Sigmoid colon (tissue), 7 donors: ENCODE data around the gene JOSD1. TPM values are rescaled to one million over a fixed set of nuclear protein-coding genes. Genes with fewer than 3 reads are reported as not detected.

Experiments used
- DNase-seq: peaks from one replicate; pipeline ENCODE4 v3.0.0-alpha.2; 2019
- H3K27ac ChIP-seq, 4 donors: fragments of 200-600 bp; sonication (generic); one replicate each; pipeline ENCODE4 v1.5.1; 2016 to 2019; ENCODE audit warnings: mild to moderate bottlenecking in 1 of 4
- H3K27me3 ChIP-seq, 3 donors: fragments of 200-600 bp; sonication (generic); one replicate each; pipeline ENCODE4 v1.5.1; 2019; ENCODE audit warnings: mild to moderate bottlenecking in 1 of 3
- H3K36me3 ChIP-seq, 4 donors: fragments of 200-600 bp; sonication (generic); one replicate each; pipeline ENCODE4 v1.5.1; 2016 to 2019
- H3K4me1 ChIP-seq, 4 donors: fragments of 200-600 bp; sonication (generic); one replicate each; pipeline ENCODE4 v1.5.1; 2017 to 2019
- H3K4me3 ChIP-seq, 4 donors: fragments of 200-600 bp; sonication (generic); one replicate each; pipeline ENCODE4 v1.5.1; 2017 to 2019; ENCODE audit warnings: mild to moderate bottlenecking in 2 of 4, moderate library complexity in 1 of 4
- H3K9me3 ChIP-seq, 4 donors: fragments of 200-600 bp in 3 of 4; sonication (generic) in 3 of 4; one replicate each; pipeline versions ENCODE4 v1.5.1 to v1.6.1; 2013 to 2019
- EP300 ChIP-seq, 4 donors: sonication (generic); formaldehyde crosslinking; IDR thresholded peaks; one replicate each; pipeline ENCODE4 v1.6.1; 2017; ENCODE audit warnings: antibody characterized with exemption in 4 of 4
- POLR2A ChIP-seq, 2 donors: fragments of 450-650 bp; IDR thresholded peaks; one replicate each; pipeline ENCODE4 v1.6.1; 2016; ENCODE audit warnings: antibody characterized with exemption in 2 of 2, mild to moderate bottlenecking in 2 of 2, moderate library complexity in 2 of 2
- POLR2AphosphoS5 ChIP-seq, 4 donors: sonication (generic); formaldehyde crosslinking; IDR thresholded peaks; one replicate each; pipeline ENCODE4 v1.6.1; 2017; ENCODE audit warnings: antibody characterized with exemption in 4 of 4
- WGBS, 2 donors: extraction: QIAGEN DNeasy Blood & Tissue Kit; methylation state at CpG; one replicate each; pipeline ENCODE4 v1.1.7; 2013; 5-methylcytosine and 5-hydroxymethylcytosine counted together
- intact Hi-C: fragments of 100-400 bp; cut with DNase I; formaldehyde crosslinking; loops from one replicate; pipeline ENCODE4 v1.15.1; 2023
- polyA plus RNA-seq, 3 donors: library from polyadenylated mRNA; stranded (reverse); fragments of 200-250 nt; gene quantifications; one replicate each; pipeline ENCODE4 v1.2.3, GENCODE V29; 2013
- total RNA-seq, 4 donors: library from RNA; depleted of rRNA; stranded (reverse); fragments of >200 nt; gene quantifications; one replicate each; pipeline ENCODE4 v1.1.0, GENCODE V29; 2016
- TF ChIP-seq, protein P1 (sequence below), 4 experiments: fragments of 450-650 bp in 3 of 4; fragments of 200-600 bp in 1 of 4; IDR thresholded peaks; one replicate each; pipeline ENCODE4 v1.5.1; 2016 to 2019; ENCODE audit warnings: antibody characterized with exemption in 4 of 4, mild to moderate bottlenecking in 3 of 4, moderate library complexity in 2 of 4
- donor health status: healthy with polysubstance abuse.
- donor health status: Bipolar disorder and iron deficiency.
- donor health status: healthy.

The JOSD1 gene
- total and polyA plus RNA-seq, 7 donors: 34.9 to 94.6 (median 46.0) TPM

DNA sequence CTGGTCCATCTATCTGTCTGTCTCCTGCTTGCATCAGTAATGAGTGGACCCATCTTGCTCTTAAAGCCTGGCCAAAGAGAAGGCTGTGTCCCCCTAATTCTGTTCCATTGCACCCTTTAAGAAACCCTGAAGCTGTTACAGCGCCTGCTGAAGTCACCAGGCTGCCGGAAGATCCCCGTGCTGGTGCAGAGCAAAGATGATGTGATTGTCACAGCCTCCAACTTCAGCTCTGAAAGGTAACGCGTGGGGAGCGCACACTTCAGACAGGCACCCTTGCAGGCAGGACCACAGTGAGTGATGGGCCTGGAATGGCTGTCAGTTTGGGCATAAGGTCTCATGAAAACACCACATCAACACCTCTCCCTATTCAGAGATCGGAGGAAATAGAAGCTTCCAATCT is 23.4 kb upstream of the JOSD1 start:
- Histone ChIP-seq H3K36me3 (peaks cover 52 to 91% (median 66%) of the 10 kb centered on the region in 4 donors), H3K4me3 (no peak overlapping the region), H3K27me3 (no peaks in the 10 kb centered on the region), H3K9me3 (no peaks in the 10 kb centered on the region), H3K4me1 (no peaks in the 10 kb centered on the region), H3K27ac (no peak overlapping the region)
- intact Hi-C loops: no loop called here
- DNase-seq: peak; percentile 42
- 98% methylated on average over 7 of the region's 7 CpGs for WGBS, 2 donors
- TF ChIP-seq, protein P1, sequence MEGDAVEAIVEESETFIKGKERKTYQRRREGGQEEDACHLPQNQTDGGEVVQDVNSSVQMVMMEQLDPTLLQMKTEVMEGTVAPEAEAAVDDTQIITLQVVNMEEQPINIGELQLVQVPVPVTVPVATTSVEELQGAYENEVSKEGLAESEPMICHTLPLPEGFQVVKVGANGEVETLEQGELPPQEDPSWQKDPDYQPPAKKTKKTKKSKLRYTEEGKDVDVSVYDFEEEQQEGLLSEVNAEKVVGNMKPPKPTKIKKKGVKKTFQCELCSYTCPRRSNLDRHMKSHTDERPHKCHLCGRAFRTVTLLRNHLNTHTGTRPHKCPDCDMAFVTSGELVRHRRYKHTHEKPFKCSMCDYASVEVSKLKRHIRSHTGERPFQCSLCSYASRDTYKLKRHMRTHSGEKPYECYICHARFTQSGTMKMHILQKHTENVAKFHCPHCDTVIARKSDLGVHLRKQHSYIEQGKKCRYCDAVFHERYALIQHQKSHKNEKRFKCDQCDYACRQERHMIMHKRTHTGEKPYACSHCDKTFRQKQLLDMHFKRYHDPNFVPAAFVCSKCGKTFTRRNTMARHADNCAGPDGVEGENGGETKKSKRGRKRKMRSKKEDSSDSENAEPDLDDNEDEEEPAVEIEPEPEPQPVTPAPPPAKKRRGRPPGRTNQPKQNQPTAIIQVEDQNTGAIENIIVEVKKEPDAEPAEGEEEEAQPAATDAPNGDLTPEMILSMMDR (IDR thresholded peaks at IDR 0.05): no peak
- TF ChIP-seq EP300 (IDR thresholded peaks at IDR 0.05): no peak
- no peak for TF ChIP-seq POLR2A (IDR thresholded peaks at IDR 0.05)
- TF ChIP-seq POLR2AphosphoS5 (IDR thresholded peaks at IDR 0.05): no peak

DNA sequence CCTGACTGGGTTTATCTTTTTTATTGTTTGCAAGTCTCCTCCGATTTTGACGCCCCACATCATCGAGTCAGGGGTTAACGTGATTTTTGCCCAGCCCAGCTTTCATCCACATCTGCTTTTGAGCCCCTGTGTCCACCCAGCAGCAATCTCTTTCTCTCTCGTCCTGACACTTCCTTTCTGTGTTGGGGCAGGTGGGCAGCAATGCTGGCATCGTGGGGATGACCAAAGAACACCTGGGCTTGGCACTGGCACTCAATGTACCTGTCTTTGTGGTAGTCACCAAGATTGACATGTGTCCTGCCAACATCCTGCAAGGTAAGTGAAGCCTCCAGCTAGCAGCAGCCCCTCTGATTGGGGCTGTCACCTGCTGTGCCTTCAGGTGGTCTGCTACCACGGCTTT is 20.8 kb upstream of the JOSD1 start:
- intact Hi-C loops: no loop called here
- DNase-seq: peak; percentile 52
- no peak overlapping the region for H3K4me3 ChIP-seq
- H3K4me1 ChIP-seq: peaks cover 0 to 14% (median 12%) of the 10 kb centered on the region in 4 donors
- TF ChIP-seq EP300 (IDR thresholded peaks at IDR 0.05): no peak
- no peak for TF ChIP-seq POLR2AphosphoS5 (IDR thresholded peaks at IDR 0.05)
- no peak for TF ChIP-seq POLR2A (IDR thresholded peaks at IDR 0.05)
- TF ChIP-seq, protein P1 (IDR thresholded peaks at IDR 0.05): no peak
- peaks cover 27 to 89% (median 48%) of the 10 kb centered on the region in 4 donors for H3K36me3 ChIP-seq
- H3K27ac ChIP-seq: no peak overlapping the region
- H3K9me3 ChIP-seq: no peaks in the 10 kb centered on the region
- no peaks in the 10 kb centered on the region for H3K27me3 ChIP-seq
- WGBS, 2 donors: 90 to 92% methylated on average over 7 of the region's 7 CpGs

DNA sequence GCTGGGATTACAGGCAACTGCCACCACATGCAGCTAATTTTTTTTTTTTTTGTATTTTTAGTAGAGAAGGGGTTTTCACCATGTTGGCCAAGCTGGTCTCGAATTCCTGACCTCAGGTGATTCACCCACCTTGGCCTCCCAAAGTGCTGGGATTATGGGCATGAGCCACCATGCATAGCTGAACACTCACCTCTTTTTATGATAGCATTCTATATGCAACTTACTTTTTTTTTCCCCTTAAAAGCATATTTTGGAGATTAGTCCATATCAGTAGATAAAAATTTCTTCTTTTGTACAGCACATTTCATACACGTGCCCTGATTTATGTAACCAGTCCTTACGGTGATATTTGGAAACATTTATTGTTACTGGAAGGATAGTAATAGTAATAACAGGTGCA is 19.6 kb upstream of the JOSD1 start:
- WGBS, 2 donors: 93 to 95% methylated on average over 3 of the region's 3 CpGs
- Histone ChIP-seq H3K4me1 (peaks cover 0 to 14% (median 12%) of the 10 kb centered on the region in 4 donors), H3K36me3 (peaks cover 22 to 87% (median 42%) of the 10 kb centered on the region in 4 donors), H3K27me3 (no peaks in the 10 kb centered on the region), H3K27ac (no peak overlapping the region), H3K4me3 (no peak overlapping the region), H3K9me3 (no peaks in the 10 kb centered on the region)
- intact Hi-C loops: no loop called here
- TF ChIP-seq POLR2A (IDR thresholded peaks at IDR 0.05): no peak
- no peak for DNase-seq

DNA sequence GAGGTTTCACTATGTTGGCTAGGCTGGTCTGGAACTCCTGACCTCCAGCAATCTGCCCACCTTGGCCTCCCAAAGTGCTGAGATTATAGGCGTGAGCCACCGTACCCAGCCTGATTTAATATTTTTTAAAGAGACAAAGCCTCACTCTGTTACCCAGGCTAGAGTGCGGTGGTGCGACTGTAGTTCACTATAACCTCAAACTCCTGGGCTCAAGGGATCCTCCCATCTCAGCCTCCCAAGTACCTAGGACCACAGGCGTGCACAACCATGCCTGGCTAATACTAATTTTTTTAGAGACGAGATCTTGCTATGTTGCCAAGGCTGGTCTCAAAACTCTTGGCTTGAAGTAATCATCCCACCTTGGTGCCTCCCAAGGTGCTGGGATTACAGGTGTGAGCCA is 18.5 kb upstream of the JOSD1 start:
- H3K27ac ChIP-seq: peak overlapping the region in 3 of 4 donors; percentile 30 to 45 (median 41)
- intact Hi-C loops: no loop called here
- peaks cover 13 to 76% (median 34%) of the 10 kb centered on the region in 4 donors for H3K36me3 ChIP-seq

DNA sequence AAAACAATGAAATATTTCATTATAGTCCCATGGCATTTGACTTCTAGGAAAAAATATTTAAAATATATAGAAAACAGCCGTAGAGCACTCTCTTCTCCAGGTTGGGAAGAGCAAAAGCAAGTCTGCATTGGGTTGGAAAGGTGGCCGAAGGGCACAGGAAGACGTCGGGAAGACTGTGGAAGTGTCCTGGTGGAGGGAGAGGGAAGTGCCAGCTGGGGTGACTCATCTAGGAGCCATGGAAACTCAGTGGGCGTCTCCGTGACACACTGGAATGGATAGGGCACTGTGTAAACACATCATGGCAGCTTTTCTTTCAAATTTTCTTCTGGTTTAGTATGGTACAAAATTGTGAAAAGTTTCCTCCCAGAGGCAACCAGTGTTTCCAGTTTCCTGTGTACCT is 17.7 kb upstream of the JOSD1 start:
- Histone ChIP-seq H3K27me3 (no peaks in the 10 kb centered on the region), H3K4me1 (peaks cover 0 to 21% (median 15%) of the 10 kb centered on the region in 4 donors), H3K27ac (peak overlapping the region; percentile 24 to 45 (median 36)), H3K36me3 (peaks cover 8 to 68% (median 26%) of the 10 kb centered on the region in 4 donors), H3K9me3 (no peaks in the 10 kb centered on the region), H3K4me3 (no peak overlapping the region)
- WGBS, 2 donors: 21 to 54% methylated on average over 6 of the region's 6 CpGs
- intact Hi-C loops: no loop called here
- no peak for TF ChIP-seq EP300 (IDR thresholded peaks at IDR 0.05)
- no peak for TF ChIP-seq POLR2A (IDR thresholded peaks at IDR 0.05)
- TF ChIP-seq POLR2AphosphoS5 (IDR thresholded peaks at IDR 0.05): peak in 2 of 4 donors; percentile 11 to 14
- TF ChIP-seq, protein P1 (IDR thresholded peaks at IDR 0.05): peak; percentile 21 to 68 (median 58)
- peak; percentile 78 for DNase-seq

More for the DNA sequence above, 18.5 kb upstream of the JOSD1 start:
- peak; percentile 46 for DNase-seq
- no peaks in the 10 kb centered on the region for H3K27me3 ChIP-seq
- TF ChIP-seq POLR2A (IDR thresholded peaks at IDR 0.05) (no peak), POLR2AphosphoS5 (IDR thresholded peaks at IDR 0.05) (no peak), EP300 (IDR thresholded peaks at IDR 0.05) (no peak)
- TF ChIP-seq, protein P1 (IDR thresholded peaks at IDR 0.05): no peak
- H3K4me1 ChIP-seq: peaks cover 0 to 17% (median 12%) of the 10 kb centered on the region in 4 donors
- 89 to 93% methylated on average over 6 of the region's 6 CpGs for WGBS, 2 donors
- H3K4me3 ChIP-seq: no peak overlapping the region
- no peaks in the 10 kb centered on the region for H3K9me3 ChIP-seq
